ENCODE results near the gene RTN4RL2.

DNA sequence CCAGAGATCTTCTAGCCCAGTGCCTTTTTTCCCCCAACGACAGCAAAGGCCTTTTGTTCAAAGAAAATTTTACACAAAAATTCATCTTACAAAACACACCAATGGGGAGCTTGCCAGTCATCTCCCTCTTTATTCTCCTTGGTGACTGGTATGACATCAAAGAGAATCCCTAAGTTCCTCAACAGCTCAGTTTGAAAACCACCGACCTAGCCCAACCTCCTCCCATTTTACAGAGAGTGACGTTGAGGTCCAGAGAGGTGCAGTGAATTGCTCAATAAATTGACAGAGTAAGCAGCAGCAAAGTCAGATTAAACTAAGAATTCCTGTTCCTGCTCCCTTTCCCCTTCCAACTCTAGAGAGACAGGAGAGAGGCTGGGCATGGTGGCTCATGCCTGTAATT lies 41.2 kb upstream of the RTN4RL2 start:
- TF ChIP-seq CTCF (IDR thresholded peaks at IDR 0.05) (no peak), POLR2AphosphoS5 (IDR thresholded peaks at IDR 0.05; ENCODE audit: low read depth, low read length) (no peak), TCF7L2 (IDR thresholded peaks at IDR 0.05; ENCODE audit: low read depth, low read length) (no peak)
